Measurements from ENCODE around the gene ENTPD5.
"Not testable (repeated sequence)": the region's sequence is repeated elsewhere in the genome, so short reads cannot be mapped to it uniquely, and the experiment has no call there.

The ENTPD5 gene

GRCh38 chr14:74018586-74019407, at the start of gene ENTPD5, which contains the start of gene BBOF1:
Gene ENTPD5 (minus strand): TSS chr14:74019288. CDS start chr14:73988102, 31,186 bp downstream.
Gene BBOF1 (plus strand): TSS chr14:74019349. CDS start chr14:74019479, 130 bp downstream.
- peak; percentile 90 for DNase-seq

GRCh38 chr14:74065746-74066575, 46.9 kb upstream of the ENTPD5 start:
- no peak for DNase-seq

GRCh38 chr14:74064883-74065282, 45.8 kb upstream of the ENTPD5 start:
- DNase-seq, result no peak

GRCh38 chr14:74064426-74064825, 45.3 kb upstream of the ENTPD5 start:
- no peak for DNase-seq

- DNase-seq, result no peak
Measured at GRCh38 chr14:74062809-74063150, 43.7 kb upstream of the ENTPD5 start.

- DNase-seq, result no peak
Measured at GRCh38 chr14:74049876-74050495, 30.9 kb upstream of the ENTPD5 start.

GRCh38 chr14:74048281-74048680, 29.2 kb upstream of the ENTPD5 start:
- no peak for DNase-seq

- DNase-seq, result no peak
Measured at GRCh38 chr14:74045522-74045921, 26.4 kb upstream of the ENTPD5 start.

- no peak for DNase-seq
Measured at GRCh38 chr14:74042296-74042695, 23.2 kb upstream of the ENTPD5 start.

- DNase-seq, result peak; percentile 50
Measured at GRCh38 chr14:74038020-74038859, 19.2 kb upstream of the ENTPD5 start.

GRCh38 chr14:74035556-74035955, 16.5 kb upstream of the ENTPD5 start:
- DNase-seq, result no peak

GRCh38 chr14:74034572-74034971, 15.5 kb upstream of the ENTPD5 start:
- DNase-seq, result no peak

- DNase-seq, result no peak
Measured at GRCh38 chr14:74029136-74029535, 10.0 kb upstream of the ENTPD5 start.

GRCh38 chr14:74022346-74022745, 3.3 kb upstream of the ENTPD5 start:
- DNase-seq, result no peak

GRCh38 chr14:74019408-74020137, 485 bp upstream of the ENTPD5 start:
- DNase-seq, result no peak

- DNase-seq, result no peak
Measured at GRCh38 chr14:74018174-74018585, 908 bp downstream of the ENTPD5 start.

GRCh38 chr14:74015963-74016362, 3.1 kb downstream of the ENTPD5 start:
- no peak for DNase-seq

GRCh38 chr14:74015176-74015575, 3.9 kb downstream of the ENTPD5 start:
- no peak for DNase-seq

- DNase-seq, result no peak
Measured at GRCh38 chr14:74014299-74014698, 4.8 kb downstream of the ENTPD5 start.

GRCh38 chr14:74008843-74009499, 10.1 kb downstream of the ENTPD5 start:
- no peak for DNase-seq

- not testable (repeated sequence) for DNase-seq
Measured at GRCh38 chr14:74005664-74006063, 13.4 kb downstream of the ENTPD5 start.
